Renal cortex interstitium (tissue), 11 donors: ENCODE data around the gene SLC4A9. TPM values are rescaled to one million over a fixed set of nuclear protein-coding genes. Genes with fewer than 3 reads are reported as not detected.
"Not testable (repeated sequence)": the region's sequence is repeated elsewhere in the genome, so short reads cannot be mapped to it uniquely, and the experiment has no call there.

Source experiments
- DNase-seq, 11 donors: peaks; one replicate each; pipeline ENCODE4 v3.0.0-alpha.2; 2013; ENCODE audit warnings: low read depth in 9 of 11, low spot score in 4 of 11; ENCODE audit errors: extremely low read depth in 1 of 11
- polyA plus RNA-seq, 3 donors: library from polyadenylated mRNA; unstranded; fragments of 120-200 nt; gene quantifications; one replicate each; pipeline ENCODE4 v1.2.1, GENCODE V29; 2013; ENCODE audit not compliant: insufficient read length in 3 of 3

Gene SLC4A9
- polyA plus RNA-seq, 3 donors: 11.7 to 43.4 (median 13.6) TPM

- DNase-seq: no peak
These were observed 60.2 kb downstream of the SLC4A9 start for GRCh38 chr5:140420226-140420570.

GRCh38 chr5:140420665-140421361, 60.8 kb downstream of the SLC4A9 start:
- DNase-seq: no peak

GRCh38 chr5:140421375-140421774, 61.4 kb downstream of the SLC4A9 start:
- DNase-seq: not testable (repeated sequence)

- DNase-seq: no peak
These were observed 63.6 kb downstream of the SLC4A9 start for GRCh38 chr5:140423609-140424008.

- no peak for DNase-seq
These were observed 64.1 kb downstream of the SLC4A9 start for GRCh38 chr5:140424135-140424534.

Other genes starting within 250 kb of the SLC4A9 start
- gene PURA, start 246.1 kb upstream of the SLC4A9 start, polyA plus RNA-seq: 10 to 100 TPM; 11.8 to 15.6 (median 11.9) TPM
- 1 to 10 TPM; 5.9 to 8.4 (median 6.8) TPM for gene IGIP, start 234.3 kb upstream of the SLC4A9 start, polyA plus RNA-seq
- gene CYSTM1, start 185.0 kb upstream of the SLC4A9 start, polyA plus RNA-seq: 10 to 100 TPM; 51.3 to 89.7 (median 63.8) TPM
- 100 to 1,000 TPM in 2 of 3 donors, 10 to 100 TPM in 1; 86.6 to 116 (median 114) TPM for gene PFDN1, start 57.1 kb upstream of the SLC4A9 start, polyA plus RNA-seq
- gene HBEGF, start 13.6 kb upstream of the SLC4A9 start, polyA plus RNA-seq: 10 to 100 TPM in 2 of 3 donors, 1 to 10 TPM in 1; 9.9 to 13.3 (median 12.6) TPM
- gene ANKHD1, start 41.6 kb downstream of the SLC4A9 start, polyA plus RNA-seq: 100 to 1,000 TPM; 112 to 139 (median 120) TPM
- gene EIF4EBP3, start 187.5 kb downstream of the SLC4A9 start, polyA plus RNA-seq: 10 to 100 TPM in 1 of 3 donors, 1 to 10 TPM in 2; 6.9 to 14.9 (median 7.6) TPM
- 10 to 100 TPM; 23.8 to 31.7 (median 27.1) TPM for gene SRA1, start 197.3 kb downstream of the SLC4A9 start, polyA plus RNA-seq
- gene APBB3, start 204.4 kb downstream of the SLC4A9 start, polyA plus RNA-seq: 10 to 100 TPM; 37.9 to 63.1 (median 38.0) TPM
- gene SLC35A4, start 204.6 kb downstream of the SLC4A9 start, polyA plus RNA-seq: 10 to 100 TPM; 72.4 to 83.5 (median 78.0) TPM